A549 (cell line): ENCODE results near the gene TBC1D25. TPM values are rescaled to one million over a fixed set of nuclear protein-coding genes. Genes with fewer than 3 reads are reported as not detected.

Experiments used
- ATAC-seq, 2 experiments: fragments of 200-7000 bp in 1 of 2; fragments of >200 bp in 1 of 2; cut with Nextera tagmentation in 1 of 2; cut with Tn5 transposase in 1 of 2; 3 replicates each; pipeline versions ENCODE4 v1.8.0 to v1.9.1; 2018 to 2020; ENCODE audit warnings: mild to moderate bottlenecking in 1 of 2, moderate library complexity in 1 of 2
- CTCF ChIA-PET: fragments of 300-600 bp; sonication (Branson Sonifier 250); formaldehyde crosslinking; extraction: SDS; loops from one replicate; lab custom pipeline; 2021; ENCODE audit warnings: antibody characterized with exemption, inconsistent platforms; lab: Yijun Ruan, JAX
- POLR2A ChIA-PET: fragments of 350-600 bp; formaldehyde crosslinking; extraction: SDS; loops from one replicate; lab custom pipeline; 2021; ENCODE audit warnings: antibody characterized with exemption, inconsistent platforms; lab: Yijun Ruan, JAX
- DNase-seq, 2 experiments: peaks; one replicate each; pipeline versions ENCODE4 v3.0.0 to v3.0.0-alpha.2; 2011 to 2016; ENCODE audit warnings: low read depth in 1 of 2, low spot score in 1 of 2
- FAIRE-seq: peaks from 2 replicates; lab custom pipeline; 2011; peaks lifted over from hg19 to GRCh38; lab: Jason Lieb, UNC
- H3K27ac ChIP-seq, 2 experiments: fragments of >200 bp; sonication (Bioruptor Twin); formaldehyde crosslinking; 3 replicates each; pipeline ENCODE4 v1.5.1; 2016 to 2017
- H3K4me1 ChIP-seq: fragments of >200 bp; sonication (Bioruptor Twin); formaldehyde crosslinking; 3 replicates; pipeline ENCODE4 v1.6.1; 2016
- H3K4me2 ChIP-seq: fragments of >200 bp; sonication (Bioruptor Twin); formaldehyde crosslinking; 3 replicates; pipeline ENCODE4 v1.6.1; 2016
- H3K4me3 ChIP-seq: fragments of >200 bp; sonication (Bioruptor Twin); formaldehyde crosslinking; 3 replicates; pipeline ENCODE4 v1.5.1; 2016
- H3K9me3 ChIP-seq: fragments of >200 bp; sonication (Bioruptor Twin); formaldehyde crosslinking; 3 replicates; pipeline ENCODE4 v1.6.1; 2016
- BCL3 ChIP-seq: fragments of >200 bp; sonication (Bioruptor Twin); formaldehyde crosslinking; IDR thresholded peaks from 3 replicates; pipeline ENCODE4 v1.6.1; 2016
- BHLHE40 ChIP-seq: IDR thresholded peaks from 2 replicates; pipeline ENCODE4 v1.6.1; 2012; ENCODE audit warnings: low read depth, low read length, inconsistent platforms
- CBX8 ChIP-seq: fragments of 200-600 bp; sonication (generic); IDR thresholded peaks from 2 replicates; pipeline ENCODE4 v1.6.1; 2016
- CHD4 ChIP-seq: fragments of 200-600 bp; sonication (generic); IDR thresholded peaks from 2 replicates; pipeline ENCODE4 v1.6.1; 2016; ENCODE audit warnings: antibody characterized with exemption, mild to moderate bottlenecking, borderline replicate concordance
- CTCF ChIP-seq: fragments of >200 bp; sonication (Bioruptor Twin); formaldehyde crosslinking; IDR thresholded peaks from 3 replicates; pipeline ENCODE4 v1.5.1; 2016
- E2F6 ChIP-seq: IDR thresholded peaks from 2 replicates; pipeline ENCODE4 v1.6.1; 2012; ENCODE audit warnings: low read depth, borderline replicate concordance
- EP300 ChIP-seq, 2 experiments: fragments of >200 bp; sonication (Bioruptor Twin); formaldehyde crosslinking; IDR thresholded peaks; 2 replicates in 1 of 2; 3 replicates in 1 of 2; pipeline ENCODE4 v1.6.1; 2016 to 2017
- FOSB ChIP-seq: fragments of 250-450 bp; sonication (Bioruptor Pico); IDR thresholded peaks from 2 replicates; pipeline ENCODE4 v1.5.0; 2020; ENCODE audit warnings: mild to moderate bottlenecking, moderate library complexity
- FOSL2 ChIP-seq, 2 experiments: fragments of 450-650 bp in 1 of 2; fragments of >200 bp in 1 of 2; sonication (Bioruptor Twin) in 1 of 2; formaldehyde crosslinking; IDR thresholded peaks; 2 replicates each; pipeline versions ENCODE4 v1.5.0 to v1.6.1; 2016 to 2020; ENCODE audit warnings: mild to moderate bottlenecking in 1 of 2, moderate library complexity in 1 of 2
- GATA3 ChIP-seq: IDR thresholded peaks from 2 replicates; pipeline ENCODE4 v1.6.1; 2012; ENCODE audit warnings: borderline replicate concordance
- HDAC2 ChIP-seq: fragments of 200-600 bp; sonication (generic); IDR thresholded peaks from 2 replicates; pipeline ENCODE4 v1.6.1; 2016
- HEYL ChIP-seq: fragments of 250-450 bp; sonication (Bioruptor Pico); IDR thresholded peaks from 2 replicates; pipeline ENCODE4 v1.8.0; 2021; ENCODE audit warnings: mild to moderate bottlenecking, moderate library complexity
- HOXB13 ChIP-seq: fragments of 250-450 bp; sonication (Bioruptor Pico); IDR thresholded peaks from 2 replicates; pipeline ENCODE4 v1.5.0; 2020; ENCODE audit warnings: low read depth, mild to moderate bottlenecking, moderate library complexity
- JUNB ChIP-seq: fragments of >200 bp; sonication (Bioruptor Twin); formaldehyde crosslinking; IDR thresholded peaks from 2 replicates; pipeline ENCODE4 v1.6.1; 2016
- KDM5A ChIP-seq: fragments of 200-600 bp; sonication (generic); IDR thresholded peaks from 2 replicates; pipeline ENCODE4 v1.6.1; 2016; ENCODE audit warnings: antibody characterized with exemption, mild to moderate bottlenecking
- MAX ChIP-seq: IDR thresholded peaks from 2 replicates; pipeline ENCODE4 v1.6.1; 2012
- MYC ChIP-seq: IDR thresholded peaks from 2 replicates; pipeline ENCODE4 v1.6.1; 2012; ENCODE audit warnings: mild to moderate bottlenecking, inconsistent platforms, low read length, improper control_type of control experiment, borderline replicate concordance
- NFE2L2 ChIP-seq: fragments of 150-350 bp; conservative IDR thresholded peaks from 2 replicates; pipeline ENCODE4 v1.6.1; 2014; ENCODE audit warnings: low read length
- NR3C1 ChIP-seq: fragments of >200 bp; sonication (Bioruptor Twin); formaldehyde crosslinking; IDR thresholded peaks from 3 replicates; pipeline ENCODE4 v1.6.1; 2017
- POLR2A ChIP-seq: IDR thresholded peaks from 2 replicates; pipeline ENCODE4 v1.6.1; 2012; ENCODE audit warnings: mild to moderate bottlenecking, low read length
- POLR2AphosphoS2 ChIP-seq: conservative IDR thresholded peaks from 2 replicates; pipeline ENCODE4 v1.6.1; 2012; ENCODE audit warnings: low read length, improper control_type of control experiment, inconsistent platforms
- RAD21 ChIP-seq, 2 experiments: fragments of >200 bp in 1 of 2; sonication (Bioruptor Twin) in 1 of 2; formaldehyde crosslinking in 1 of 2; IDR thresholded peaks in 1 of 2; conservative IDR thresholded peaks in 1 of 2; 2 replicates in 1 of 2; 3 replicates in 1 of 2; pipeline ENCODE4 v1.6.1; 2012 to 2018; ENCODE audit warnings: inconsistent platforms in 1 of 2
- RARB ChIP-seq: fragments of 250-450 bp; sonication (Bioruptor Pico); IDR thresholded peaks from 2 replicates; pipeline ENCODE4 v1.8.0; 2021; ENCODE audit warnings: mild to moderate bottlenecking, moderate library complexity
- SMC3 ChIP-seq: fragments of >200 bp; sonication (Bioruptor Twin); formaldehyde crosslinking; IDR thresholded peaks from 3 replicates; pipeline ENCODE4 v1.6.1; 2018; ENCODE audit warnings: inconsistent platforms
- TFCP2L1 ChIP-seq: fragments of 250-450 bp; sonication (Bioruptor Pico); IDR thresholded peaks from 2 replicates; pipeline ENCODE4 v1.5.0; 2021; ENCODE audit warnings: mild to moderate bottlenecking
- USF2 ChIP-seq: fragments of 450-650 bp; IDR thresholded peaks from 2 replicates; pipeline ENCODE4 v1.6.1; 2014; ENCODE audit warnings: antibody characterized with exemption
- ZC3H11A ChIP-seq: fragments of 450-650 bp; IDR thresholded peaks from 2 replicates; pipeline ENCODE4 v1.6.1; 2014; ENCODE audit warnings: antibody characterized with exemption, mild to moderate bottlenecking
- ZFP36 ChIP-seq: fragments of 450-650 bp; IDR thresholded peaks from 2 replicates; pipeline ENCODE4 v1.6.1; 2014; ENCODE audit warnings: borderline replicate concordance; ENCODE audit not compliant: partially characterized antibody
- WGBS: methylation state at CpG from one replicate; pipeline ENCODE4 v1.1.6; 2017; ENCODE audit errors: missing lambda C conversion rate; 5-methylcytosine and 5-hydroxymethylcytosine counted together
- polyA plus RNA-seq, 4 experiments: library from polyadenylated mRNA; depleted of rRNA in 3 of 4; stranded (reverse); fragments of >200 nt; fragmentation: RNase III in 1 of 4; extraction: RNeasy Plus Mini Kit Qiagen cat#74134 plus additional on column Dnase treatment in 1 of 4; gene quantifications; 2 replicates in 3 of 4; 3 replicates in 1 of 4; pipeline ENCODE4 v1.2.3, GENCODE V29; 2011 to 2017
- TF ChIP-seq, protein P1 (sequence below): fragments of 250-450 bp; sonication (Bioruptor Pico); IDR thresholded peaks from 2 replicates; pipeline ENCODE4 v1.5.0; 2020; ENCODE audit warnings: low read depth, mild to moderate bottlenecking, moderate library complexity
- TF ChIP-seq, protein P2 (sequence below): fragments of 150-350 bp; IDR thresholded peaks from 2 replicates; pipeline ENCODE4 v1.6.1; 2014; ENCODE audit warnings: low read depth, mild to moderate bottlenecking, low read length

Gene TBC1D25
- polyA plus RNA-seq, 2 of the 4 experiments (the other 2 are of a cell fraction), result 8.6 to 13.0 TPM

DNA sequence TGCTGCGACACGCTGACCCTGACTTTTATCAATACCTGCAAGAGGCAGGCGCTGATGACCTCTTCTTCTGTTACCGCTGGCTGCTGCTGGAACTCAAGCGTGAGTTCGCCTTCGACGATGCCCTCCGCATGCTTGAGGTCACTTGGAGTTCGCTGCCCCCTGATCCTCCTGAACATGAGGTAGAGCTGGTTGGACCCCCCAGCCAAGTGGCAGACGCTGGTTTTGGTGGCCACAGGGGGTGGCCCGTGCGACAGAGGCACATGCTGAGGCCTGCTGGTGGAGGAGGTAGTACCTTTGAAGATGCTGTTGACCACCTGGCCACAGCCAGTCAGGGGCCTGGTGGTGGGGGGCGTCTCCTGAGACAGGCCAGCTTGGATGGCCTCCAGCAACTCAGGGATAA, 20.5 kb downstream of the TBC1D25 start:
- DNase-seq, result no peak
- no peaks in the 10 kb centered on the region for H3K4me1 ChIP-seq
- no peak overlapping the region for H3K27ac ChIP-seq
- H3K9me3 ChIP-seq, result no peaks in the 10 kb centered on the region
- H3K4me3 ChIP-seq, result no peak overlapping the region
- H3K4me2 ChIP-seq, result no peak overlapping the region
- TF ChIP-seq NFE2L2 (no peak), USF2 (no peak), BCL3 (no peak), ZC3H11A (no peak), EP300 (IDR thresholded peaks at IDR 0.05) (no peak), BHLHE40 (no peak), RAD21 (conservative IDR thresholded peaks at IDR 0.05 in 1 of 2, IDR thresholded peaks at IDR 0.05 in 1 of 2) (no peak)
- ChIA-PET POLR2A (no interaction called here), CTCF (no interaction called here)
- no peak for FAIRE-seq
- WGBS, result 100% methylated on average over 10 of the region's 14 CpGs
- ATAC-seq, result no peak

DNA sequence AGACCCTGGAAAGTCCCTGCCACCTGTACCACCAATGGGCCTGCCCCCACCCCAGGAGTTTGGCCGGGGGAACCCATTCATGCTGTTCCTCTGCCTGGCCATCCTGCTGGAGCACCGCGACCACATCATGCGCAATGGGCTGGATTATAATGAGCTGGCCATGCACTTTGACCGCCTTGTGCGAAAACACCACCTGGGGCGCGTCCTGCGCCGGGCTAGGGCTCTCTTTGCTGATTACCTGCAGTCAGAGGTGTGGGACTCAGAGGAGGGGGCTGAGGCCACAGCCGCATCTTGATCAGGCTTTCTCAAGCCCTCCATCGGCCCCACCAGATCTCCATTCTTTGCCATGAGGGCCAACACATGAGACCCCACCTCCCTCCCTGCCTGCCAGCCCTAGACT, 21.2 kb downstream of the TBC1D25 start:
- Histone ChIP-seq H3K4me1 (no peaks in the 10 kb centered on the region), H3K9me3 (no peaks in the 10 kb centered on the region)
- CTCF ChIA-PET, result no interaction called here
- FAIRE-seq (no peak), ATAC-seq (no peak), DNase-seq (no peak)
- WGBS, result 91% methylated on average over 6 of the region's 12 CpGs
- TF ChIP-seq RARB (CRISPR knock-in tag), result no peak
- TF ChIP-seq, protein P1, sequence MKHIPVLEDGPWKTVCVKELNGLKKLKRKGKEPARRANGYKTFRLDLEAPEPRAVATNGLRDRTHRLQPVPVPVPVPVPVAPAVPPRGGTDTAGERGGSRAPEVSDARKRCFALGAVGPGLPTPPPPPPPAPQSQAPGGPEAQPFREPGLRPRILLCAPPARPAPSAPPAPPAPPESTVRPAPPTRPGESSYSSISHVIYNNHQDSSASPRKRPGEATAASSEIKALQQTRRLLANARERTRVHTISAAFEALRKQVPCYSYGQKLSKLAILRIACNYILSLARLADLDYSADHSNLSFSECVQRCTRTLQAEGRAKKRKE (CRISPR knock-in tag), result no peak
- no peak for TF ChIP-seq HDAC2
- TF ChIP-seq CHD4, result no peak
- TF ChIP-seq FOSL2 (IDR thresholded peaks at IDR 0.05), result no peak
- no peak for TF ChIP-seq FOSL2 (CRISPR knock-in tag; IDR thresholded peaks at IDR 0.05)
- TF ChIP-seq CTCF, result no peak
- TF ChIP-seq KDM5A, result no peak
- no peak for TF ChIP-seq HOXB13 (CRISPR knock-in tag)
- TF ChIP-seq, protein P2, sequence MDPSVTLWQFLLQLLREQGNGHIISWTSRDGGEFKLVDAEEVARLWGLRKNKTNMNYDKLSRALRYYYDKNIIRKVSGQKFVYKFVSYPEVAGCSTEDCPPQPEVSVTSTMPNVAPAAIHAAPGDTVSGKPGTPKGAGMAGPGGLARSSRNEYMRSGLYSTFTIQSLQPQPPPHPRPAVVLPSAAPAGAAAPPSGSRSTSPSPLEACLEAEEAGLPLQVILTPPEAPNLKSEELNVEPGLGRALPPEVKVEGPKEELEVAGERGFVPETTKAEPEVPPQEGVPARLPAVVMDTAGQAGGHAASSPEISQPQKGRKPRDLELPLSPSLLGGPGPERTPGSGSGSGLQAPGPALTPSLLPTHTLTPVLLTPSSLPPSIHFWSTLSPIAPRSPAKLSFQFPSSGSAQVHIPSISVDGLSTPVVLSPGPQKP, result no peak
- no peak for TF ChIP-seq GATA3
- TF ChIP-seq, all 56 proteins: peak for 0
- POLR2A ChIA-PET, result no interaction called here
- no peak overlapping the region for H3K27ac ChIP-seq
- no peak overlapping the region for H3K4me3 ChIP-seq
- H3K4me2 ChIP-seq, result no peak overlapping the region

DNA sequence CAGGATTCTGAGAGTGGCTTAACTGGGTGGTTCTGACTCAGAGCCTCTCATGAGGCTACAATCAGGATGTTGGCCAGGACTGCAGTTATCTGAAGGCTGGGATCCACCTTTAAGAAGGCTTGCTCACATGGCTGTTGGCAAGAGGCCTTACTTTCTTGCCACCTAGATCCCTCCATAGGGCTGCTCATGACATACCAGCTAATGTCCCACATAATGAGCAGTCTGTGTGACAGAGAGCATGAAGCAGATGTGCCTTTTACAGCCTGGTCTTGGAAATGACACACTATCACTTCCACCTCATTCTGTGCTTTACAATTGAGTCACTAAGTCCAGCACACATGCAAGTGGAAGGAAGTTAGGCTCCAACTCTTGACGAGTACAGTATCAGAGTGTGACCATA, 30.4 kb downstream of the TBC1D25 start:
- H3K4me2 ChIP-seq, result no peak overlapping the region
- H3K9me3 ChIP-seq, result no peaks in the 10 kb centered on the region
- TF ChIP-seq E2F6, result no peak
- TF ChIP-seq GATA3, result no peak
- TF ChIP-seq MAX, result no peak
- TF ChIP-seq CBX8, result no peak
- no peak for TF ChIP-seq SMC3
- TF ChIP-seq JUNB, result no peak
- TF ChIP-seq HEYL, result no peak
- no peak for TF ChIP-seq NR3C1
- TF ChIP-seq TFCP2L1, result no peak
- TF ChIP-seq EP300 (IDR thresholded peaks at IDR 0.05), result no peak
- no peak for TF ChIP-seq POLR2AphosphoS2
- TF ChIP-seq ZFP36, result no peak
- no peak for TF ChIP-seq POLR2A
- TF ChIP-seq FOSB, result no peak
- TF ChIP-seq MYC, result no peak
- ATAC-seq (no peak), DNase-seq (no peak), FAIRE-seq (no peak)
- WGBS, result 80% methylated on average over 1 of the region's 1 CpG
- POLR2A ChIA-PET, result no interaction called here
- CTCF ChIA-PET, result interaction anchor here (1.0 kb wide), 1 partner anchor 31 kb away, joined by 3 read pairs; no protein-coding TSS in a partner anchor
- H3K4me1 ChIP-seq, result no peaks in the 10 kb centered on the region
- no peak overlapping the region for H3K27ac ChIP-seq
- no peak overlapping the region for H3K4me3 ChIP-seq
